22Rv1 (cell line): ENCODE results near the gene FRS3.

Experiments
- ZFX ChIP-seq: fragments of 450-650 bp; IDR thresholded peaks from 2 replicates; pipeline ENCODE4 v1.6.1; 2017; ENCODE audit warnings: antibody characterized with exemption, borderline replicate concordance
- TF ChIP-seq, protein P1 (sequence below): fragments of 450-650 bp; IDR thresholded peaks from 2 replicates; pipeline ENCODE4 v1.5.1; 2017; ENCODE audit warnings: mild to moderate bottlenecking

GRCh38 chr6:41822021-41822420 is 42.3 kb upstream of the FRS3 start:
- TF ChIP-seq, protein P1, sequence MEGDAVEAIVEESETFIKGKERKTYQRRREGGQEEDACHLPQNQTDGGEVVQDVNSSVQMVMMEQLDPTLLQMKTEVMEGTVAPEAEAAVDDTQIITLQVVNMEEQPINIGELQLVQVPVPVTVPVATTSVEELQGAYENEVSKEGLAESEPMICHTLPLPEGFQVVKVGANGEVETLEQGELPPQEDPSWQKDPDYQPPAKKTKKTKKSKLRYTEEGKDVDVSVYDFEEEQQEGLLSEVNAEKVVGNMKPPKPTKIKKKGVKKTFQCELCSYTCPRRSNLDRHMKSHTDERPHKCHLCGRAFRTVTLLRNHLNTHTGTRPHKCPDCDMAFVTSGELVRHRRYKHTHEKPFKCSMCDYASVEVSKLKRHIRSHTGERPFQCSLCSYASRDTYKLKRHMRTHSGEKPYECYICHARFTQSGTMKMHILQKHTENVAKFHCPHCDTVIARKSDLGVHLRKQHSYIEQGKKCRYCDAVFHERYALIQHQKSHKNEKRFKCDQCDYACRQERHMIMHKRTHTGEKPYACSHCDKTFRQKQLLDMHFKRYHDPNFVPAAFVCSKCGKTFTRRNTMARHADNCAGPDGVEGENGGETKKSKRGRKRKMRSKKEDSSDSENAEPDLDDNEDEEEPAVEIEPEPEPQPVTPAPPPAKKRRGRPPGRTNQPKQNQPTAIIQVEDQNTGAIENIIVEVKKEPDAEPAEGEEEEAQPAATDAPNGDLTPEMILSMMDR = no peak
- no peak for TF ChIP-seq ZFX
